Peyer's patch (tissue), 4 donors: Measurements from ENCODE around the gene NACC2.

Experiments
- POLR2A ChIP-seq, 2 donors: fragments of 450-650 bp; IDR thresholded peaks; one replicate each; pipeline ENCODE4 v1.5.1; 2017; ENCODE audit warnings: antibody characterized with exemption in 2 of 2, mild to moderate bottlenecking in 2 of 2, moderate library complexity in 2 of 2
- TF ChIP-seq, protein P1 (sequence below), 6 experiments: fragments of 450-650 bp in 4 of 6; fragments of 200-600 bp in 2 of 6; sonication (generic) in 1 of 6; IDR thresholded peaks; one replicate each; pipeline ENCODE4 v1.5.1; 2017 to 2019; ENCODE audit warnings: antibody characterized with exemption in 6 of 6, mild to moderate bottlenecking in 3 of 6, moderate library complexity in 1 of 6

DNA sequence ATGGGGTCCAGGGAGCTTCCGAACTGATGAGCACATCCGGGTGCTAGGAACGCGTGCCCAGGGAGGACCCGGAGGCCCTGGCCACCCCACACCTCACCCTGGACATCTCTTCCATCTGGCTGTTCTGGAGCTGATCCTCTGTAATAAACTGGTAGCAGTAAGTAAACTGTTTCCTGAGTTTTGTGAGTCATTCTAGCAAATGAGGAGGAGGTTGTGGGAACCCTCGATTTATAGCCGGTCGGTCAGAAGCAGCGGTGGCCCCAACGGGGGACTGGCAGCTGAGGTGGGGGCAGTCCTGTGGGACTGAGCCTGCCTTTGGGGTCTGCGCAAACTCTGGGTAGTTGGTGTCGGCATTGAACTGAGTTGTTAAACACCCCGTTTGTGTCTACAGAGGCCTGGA is 118.6 kb downstream of the NACC2 start:
- TF ChIP-seq, protein P1, sequence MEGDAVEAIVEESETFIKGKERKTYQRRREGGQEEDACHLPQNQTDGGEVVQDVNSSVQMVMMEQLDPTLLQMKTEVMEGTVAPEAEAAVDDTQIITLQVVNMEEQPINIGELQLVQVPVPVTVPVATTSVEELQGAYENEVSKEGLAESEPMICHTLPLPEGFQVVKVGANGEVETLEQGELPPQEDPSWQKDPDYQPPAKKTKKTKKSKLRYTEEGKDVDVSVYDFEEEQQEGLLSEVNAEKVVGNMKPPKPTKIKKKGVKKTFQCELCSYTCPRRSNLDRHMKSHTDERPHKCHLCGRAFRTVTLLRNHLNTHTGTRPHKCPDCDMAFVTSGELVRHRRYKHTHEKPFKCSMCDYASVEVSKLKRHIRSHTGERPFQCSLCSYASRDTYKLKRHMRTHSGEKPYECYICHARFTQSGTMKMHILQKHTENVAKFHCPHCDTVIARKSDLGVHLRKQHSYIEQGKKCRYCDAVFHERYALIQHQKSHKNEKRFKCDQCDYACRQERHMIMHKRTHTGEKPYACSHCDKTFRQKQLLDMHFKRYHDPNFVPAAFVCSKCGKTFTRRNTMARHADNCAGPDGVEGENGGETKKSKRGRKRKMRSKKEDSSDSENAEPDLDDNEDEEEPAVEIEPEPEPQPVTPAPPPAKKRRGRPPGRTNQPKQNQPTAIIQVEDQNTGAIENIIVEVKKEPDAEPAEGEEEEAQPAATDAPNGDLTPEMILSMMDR (IDR thresholded peaks at IDR 0.05): no peak
- no peak for TF ChIP-seq POLR2A (IDR thresholded peaks at IDR 0.05)
